GM12891 (cell line): Measurements from ENCODE around the gene EBF3.

ENCODE experiments used
- PAX5 ChIP-seq: IDR thresholded peaks from 2 replicates; pipeline ENCODE4 v1.6.1; 2011; ENCODE audit warnings: low read length, moderate library complexity, mild to moderate bottlenecking; ENCODE audit not compliant: insufficient read depth, severe bottlenecking
- POLR2A ChIP-seq: IDR thresholded peaks from 2 replicates; pipeline ENCODE4 v1.6.1; 2011; ENCODE audit warnings: low read depth, low read length, control low read depth
- POLR2AphosphoS5 ChIP-seq: IDR thresholded peaks from 2 replicates; pipeline ENCODE4 v1.6.1; 2011; ENCODE audit warnings: low read depth, low read length, control low read depth
- POU2F2 ChIP-seq: IDR thresholded peaks from 2 replicates; pipeline ENCODE4 v1.6.1; 2011; ENCODE audit warnings: low read depth, mild to moderate bottlenecking, control low read depth, low read length, moderate library complexity
- SPI1 ChIP-seq: IDR thresholded peaks from 2 replicates; pipeline ENCODE4 v1.6.1; 2011; ENCODE audit warnings: low read depth, low read length, control low read depth
- TAF1 ChIP-seq: IDR thresholded peaks from 2 replicates; pipeline ENCODE4 v1.6.1; 2011; ENCODE audit warnings: low read depth, low read length, control low read depth

DNA sequence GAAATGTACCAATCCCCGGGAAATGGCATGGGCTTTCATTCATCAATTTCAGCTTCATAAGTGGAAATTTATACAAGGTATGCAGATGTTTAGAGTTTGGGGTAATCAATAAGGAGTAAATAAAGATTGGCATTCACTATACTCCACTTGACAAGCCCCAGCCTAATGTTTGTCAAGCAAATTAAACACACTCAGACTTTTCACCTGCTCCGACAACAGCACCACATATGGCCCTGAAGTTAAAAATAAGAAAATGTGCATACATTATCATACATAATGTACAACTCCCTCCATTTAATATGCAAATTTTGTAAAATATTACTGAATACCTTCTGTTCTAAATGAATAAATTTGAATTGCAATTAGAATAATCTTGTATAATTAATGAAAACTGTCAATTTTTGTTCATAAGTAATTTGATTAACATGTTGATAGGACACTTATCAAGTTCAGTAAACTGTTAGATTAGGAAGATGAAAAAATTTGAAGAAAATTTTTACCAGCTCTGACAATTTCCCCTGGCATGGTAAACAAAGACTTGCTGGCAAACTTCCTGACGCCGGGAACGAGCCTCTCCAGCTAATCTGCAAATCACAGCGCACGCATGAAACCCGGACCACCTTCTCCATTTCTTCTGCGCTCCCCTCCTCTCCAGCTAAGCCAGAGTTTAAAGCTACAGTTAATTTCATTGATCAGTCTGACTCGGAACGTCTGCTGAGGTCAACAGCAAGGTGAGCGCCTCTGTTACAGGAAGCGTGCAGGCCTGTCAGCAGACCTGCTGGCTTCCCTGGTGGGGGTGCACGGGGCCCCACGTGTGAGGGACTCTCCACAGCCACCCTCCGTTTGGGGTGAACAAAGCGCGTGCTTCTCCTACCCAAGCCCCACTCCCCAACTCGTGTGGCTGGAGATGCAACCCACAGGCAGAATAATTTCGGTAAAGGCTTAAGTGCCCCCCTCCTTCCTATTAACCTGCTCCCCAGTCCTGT lies 70.7 kb downstream of the EBF3 start:
- TF ChIP-seq POLR2AphosphoS5, result no peak
- TF ChIP-seq POLR2A, result no peak
- TF ChIP-seq TAF1, result no peak
- TF ChIP-seq PAX5, result no peak
- TF ChIP-seq SPI1, result no peak
- TF ChIP-seq POU2F2, result no peak
